ENCODE results near the gene PTPRU. TPM values are rescaled to one million over a fixed set of nuclear protein-coding genes. Genes with fewer than 3 reads are reported as not detected.

The PTPRU gene
- total RNA-seq, 2 experiments from 2014 or later: 0.37 to 0.89 TPM

GRCh38 chr1:29322147-29322694 lies 85.9 kb downstream of the PTPRU start:
- ChIA-PET CTCF (no interaction called here), POLR2A (no interaction called here)
- H3K36me3 Mint-ChIP-seq (ENCODE audit: low read depth): no peaks in the 10 kb centered on the region
- H3K27me3 Mint-ChIP-seq: no peaks in the 10 kb centered on the region
- DNase-seq: no peak
- H3K27ac Mint-ChIP-seq: no peak overlapping the region
- H3K9me3 Mint-ChIP-seq (ENCODE audit: low read depth): no peaks in the 10 kb centered on the region
- H3K4me3 Mint-ChIP-seq: no peak overlapping the region
- intact Hi-C loops (cut with DNase I, micrococcal nuclease): no loop called here
- H3K4me1 Mint-ChIP-seq: no peaks in the 10 kb centered on the region
- no peak for ATAC-seq

- Mint-ChIP-seq H3K27ac (no peak overlapping the region), H3K4me1 (no peaks in the 10 kb centered on the region), H3K36me3 (ENCODE audit: low read depth) (no peaks in the 10 kb centered on the region), H3K9me3 (ENCODE audit: low read depth) (no peaks in the 10 kb centered on the region), H3K4me3 (no peak overlapping the region), H3K27me3 (no peaks in the 10 kb centered on the region)
- ChIA-PET CTCF (interaction anchor here (0.7 kb wide), 1 partner anchor 10 kb away, joined by 3 read pairs; no protein-coding TSS in a partner anchor), POLR2A (no interaction called here)
- intact Hi-C loops (cut with DNase I, micrococcal nuclease): no loop called here
- ATAC-seq (no peak), DNase-seq (no peak)
These were observed 86.7 kb downstream of the PTPRU start for GRCh38 chr1:29322861-29323585.

GRCh38 chr1:29323636-29324035 lies 87.3 kb downstream of the PTPRU start:
- no peak overlapping the region for H3K27ac Mint-ChIP-seq
- no peaks in the 10 kb centered on the region for H3K36me3 Mint-ChIP-seq (ENCODE audit: low read depth)
- intact Hi-C loops (cut with DNase I, micrococcal nuclease): no loop called here
- POLR2A ChIA-PET: no interaction called here
- no peaks in the 10 kb centered on the region for H3K9me3 Mint-ChIP-seq (ENCODE audit: low read depth)
- no peak for DNase-seq
- no peaks in the 10 kb centered on the region for H3K4me1 Mint-ChIP-seq
- ATAC-seq: no peak
- CTCF ChIA-PET: no interaction called here
- H3K4me3 Mint-ChIP-seq: no peak overlapping the region
- H3K27me3 Mint-ChIP-seq: no peaks in the 10 kb centered on the region

DNA sequence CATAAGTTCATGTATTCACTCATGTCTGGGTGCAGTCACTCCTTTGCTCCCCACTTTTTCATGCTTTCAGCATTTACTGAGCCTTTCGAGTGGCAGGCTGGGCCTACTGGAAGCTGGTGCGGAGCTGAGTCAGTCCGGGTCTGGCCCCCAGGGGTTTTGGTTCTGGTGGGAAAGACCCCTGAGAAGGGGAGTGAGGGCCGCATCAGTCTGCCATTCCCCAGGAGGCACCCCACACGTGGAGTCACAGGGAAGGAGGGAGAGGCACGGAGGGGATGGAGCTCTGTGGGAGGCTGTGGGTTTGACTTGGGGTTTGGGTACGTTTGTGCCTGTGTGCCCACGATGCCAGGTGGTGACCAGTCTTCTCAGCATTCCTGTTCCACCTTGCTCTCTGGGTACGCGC lies 87.9 kb downstream of the PTPRU start:
- intact Hi-C loops (cut with DNase I, micrococcal nuclease): no loop called here
- CTCF ChIA-PET: no interaction called here
- Mint-ChIP-seq H3K4me1 (no peaks in the 10 kb centered on the region), H3K27ac (no peak overlapping the region), H3K9me3 (ENCODE audit: low read depth) (no peaks in the 10 kb centered on the region), H3K4me3 (no peak overlapping the region), H3K36me3 (ENCODE audit: low read depth) (no peaks in the 10 kb centered on the region), H3K27me3 (no peaks in the 10 kb centered on the region)
- DNase-seq (no peak), ATAC-seq (no peak)
- POLR2A ChIA-PET: no interaction called here

- Mint-ChIP-seq H3K27me3 (no peaks in the 10 kb centered on the region), H3K4me1 (no peaks in the 10 kb centered on the region), H3K27ac (no peak overlapping the region), H3K9me3 (ENCODE audit: low read depth) (no peaks in the 10 kb centered on the region), H3K36me3 (ENCODE audit: low read depth) (no peaks in the 10 kb centered on the region), H3K4me3 (no peak overlapping the region)
- CTCF ChIA-PET: no interaction called here
- intact Hi-C loops (cut with DNase I, micrococcal nuclease): no loop called here
- DNase-seq (no peak), ATAC-seq (peak; percentile 19)
- POLR2A ChIA-PET: no interaction called here
These were observed 88.5 kb downstream of the PTPRU start for GRCh38 chr1:29324771-29325351.

DNA sequence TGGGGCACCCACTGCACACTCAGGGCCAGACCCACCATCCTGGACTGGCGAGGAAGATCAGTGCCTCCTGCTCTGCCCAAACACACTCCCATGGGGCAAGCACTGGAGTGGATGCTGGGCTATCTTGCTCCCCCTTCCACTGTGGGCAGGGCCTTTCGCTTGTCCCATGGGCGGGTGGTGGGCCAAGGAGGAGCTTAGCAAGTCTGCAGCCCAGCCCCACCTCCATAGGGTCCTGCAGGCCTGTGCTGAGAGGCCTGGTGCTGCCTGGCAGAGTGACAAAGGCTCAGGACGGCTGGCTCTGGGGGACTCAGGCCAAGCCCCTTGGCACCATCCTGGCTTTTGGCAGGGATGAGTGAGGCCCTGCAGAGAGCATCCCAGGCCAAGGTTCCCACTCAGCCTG lies 89.4 kb downstream of the PTPRU start:
- intact Hi-C loops (cut with DNase I, micrococcal nuclease): no loop called here
- Mint-ChIP-seq H3K4me1 (no peaks in the 10 kb centered on the region), H3K27me3 (no peaks in the 10 kb centered on the region), H3K27ac (no peak overlapping the region), H3K9me3 (ENCODE audit: low read depth) (no peaks in the 10 kb centered on the region), H3K4me3 (no peak overlapping the region), H3K36me3 (ENCODE audit: low read depth) (no peaks in the 10 kb centered on the region)
- DNase-seq: no peak
- CTCF ChIA-PET: no interaction called here
- no peak for ATAC-seq
- POLR2A ChIA-PET: no interaction called here

DNA sequence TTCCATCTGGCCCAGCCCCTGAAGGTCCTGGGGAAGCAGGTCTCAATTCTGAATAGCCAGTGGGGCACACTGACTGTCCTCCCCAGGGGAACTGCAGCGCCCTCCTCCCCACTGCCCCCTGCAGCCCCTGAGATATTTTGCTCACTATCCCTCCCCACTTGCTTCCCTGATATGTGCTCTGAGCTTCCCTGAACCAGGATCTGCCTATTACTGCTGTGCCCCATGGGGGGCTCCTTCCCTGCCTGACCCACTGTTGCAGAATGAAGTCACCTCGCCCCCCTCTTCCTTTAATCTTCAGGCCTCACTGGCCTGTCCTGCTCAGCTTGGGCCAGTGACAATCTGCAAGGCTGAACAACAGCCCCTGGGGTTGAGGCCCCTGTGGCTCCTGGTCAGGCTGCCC lies 89.8 kb downstream of the PTPRU start:
- ATAC-seq: no peak
- Mint-ChIP-seq H3K36me3 (ENCODE audit: low read depth) (no peaks in the 10 kb centered on the region), H3K4me1 (no peaks in the 10 kb centered on the region), H3K27ac (no peak overlapping the region), H3K4me3 (no peak overlapping the region), H3K9me3 (ENCODE audit: low read depth) (no peaks in the 10 kb centered on the region), H3K27me3 (no peaks in the 10 kb centered on the region)
- DNase-seq: no peak
- ChIA-PET POLR2A (no interaction called here), CTCF (no interaction called here)
- intact Hi-C loops (cut with DNase I, micrococcal nuclease): no loop called here

GRCh38 chr1:29327223-29327935 lies 91.1 kb downstream of the PTPRU start:
- CTCF ChIA-PET: no interaction called here
- no peak overlapping the region for H3K27ac Mint-ChIP-seq
- POLR2A ChIA-PET: no interaction called here
- no peak for DNase-seq
- no peaks in the 10 kb centered on the region for H3K36me3 Mint-ChIP-seq (ENCODE audit: low read depth)
- peaks cover 3% of the 10 kb centered on the region for H3K27me3 Mint-ChIP-seq
- no peaks in the 10 kb centered on the region for H3K9me3 Mint-ChIP-seq (ENCODE audit: low read depth)
- H3K4me1 Mint-ChIP-seq: no peaks in the 10 kb centered on the region
- no peak for ATAC-seq
- H3K4me3 Mint-ChIP-seq: no peak overlapping the region
- intact Hi-C loops (cut with DNase I, micrococcal nuclease): no loop called here

DNA sequence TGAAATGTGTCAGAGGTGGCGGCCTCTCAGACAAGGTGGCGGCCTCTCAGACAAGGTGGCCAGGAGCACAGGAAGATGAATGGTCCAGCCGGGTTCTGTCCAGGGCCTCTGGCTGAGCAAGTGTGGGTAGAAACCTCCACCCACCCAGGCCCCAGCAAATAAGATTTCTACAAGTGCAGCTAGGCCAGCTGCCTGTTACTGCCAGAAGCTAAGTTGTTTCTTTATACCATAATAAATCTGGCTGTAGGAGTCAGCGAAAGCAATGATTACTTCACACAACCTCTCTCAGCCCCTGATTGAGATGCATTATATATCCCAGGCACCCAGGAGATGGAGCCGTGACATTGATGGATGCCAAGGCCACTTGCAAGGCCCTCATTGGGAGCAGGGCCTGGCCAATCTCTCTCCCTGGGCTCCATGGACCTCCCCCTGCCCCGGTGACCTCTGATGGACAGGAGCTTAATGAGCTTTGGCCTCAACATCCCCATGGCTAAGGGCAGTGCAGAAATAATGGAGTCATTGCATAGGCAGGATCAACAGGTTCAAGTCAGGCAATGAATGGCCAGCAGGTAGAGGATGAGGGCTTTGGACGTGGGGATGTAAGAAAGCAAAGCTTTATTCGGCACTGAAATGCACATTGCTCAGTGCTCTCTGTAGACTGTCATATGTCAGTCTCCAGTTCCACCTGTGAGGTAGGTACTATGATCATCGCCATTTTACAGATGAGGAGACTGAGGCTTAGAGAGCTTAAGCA lies 92.9 kb downstream of the PTPRU start:
- no peaks in the 10 kb centered on the region for H3K9me3 Mint-ChIP-seq (ENCODE audit: low read depth)

GRCh38 chr1:29330089-29330488 lies 93.8 kb downstream of the PTPRU start:
- Mint-ChIP-seq H3K4me3 (no peak overlapping the region), H3K4me1 (no peaks in the 10 kb centered on the region), H3K9me3 (ENCODE audit: low read depth) (no peaks in the 10 kb centered on the region), H3K36me3 (ENCODE audit: low read depth) (no peaks in the 10 kb centered on the region), H3K27me3 (peaks cover 8% of the 10 kb centered on the region), H3K27ac (no peak overlapping the region)
- ATAC-seq (no peak), DNase-seq (no peak)
- ChIA-PET CTCF (interaction anchor here (0.5 kb wide), 1 partner anchor 705 kb away, joined by 5 read pairs; no protein-coding TSS in a partner anchor), POLR2A (no interaction called here)
- intact Hi-C loops (cut with DNase I, micrococcal nuclease): no loop called here

More for the DNA sequence above, 92.9 kb downstream of the PTPRU start:
- CTCF ChIA-PET: interaction anchor here (0.5 kb wide), 1 partner anchor 114 kb away, joined by 3 read pairs; no protein-coding TSS in a partner anchor
- H3K27ac Mint-ChIP-seq: no peak overlapping the region
- DNase-seq (no peak), ATAC-seq (no peak)
- POLR2A ChIA-PET: no interaction called here
- intact Hi-C loops (cut with DNase I, micrococcal nuclease): no loop called here
- H3K4me3 Mint-ChIP-seq: no peak overlapping the region
- H3K27me3 Mint-ChIP-seq: peaks cover 8% of the 10 kb centered on the region
- H3K36me3 Mint-ChIP-seq (ENCODE audit: low read depth): no peaks in the 10 kb centered on the region
- no peaks in the 10 kb centered on the region for H3K4me1 Mint-ChIP-seq

- ATAC-seq (no peak), DNase-seq (no peak)
- Mint-ChIP-seq H3K9me3 (ENCODE audit: low read depth) (no peaks in the 10 kb centered on the region), H3K4me3 (no peak overlapping the region), H3K4me1 (no peaks in the 10 kb centered on the region), H3K27me3 (peaks cover 8% of the 10 kb centered on the region), H3K27ac (no peak overlapping the region), H3K36me3 (ENCODE audit: low read depth) (no peaks in the 10 kb centered on the region)
- POLR2A ChIA-PET: no interaction called here
- intact Hi-C loops (cut with DNase I, micrococcal nuclease): no loop called here
- CTCF ChIA-PET: interaction anchor here (0.5 to 1.6 kb wide), 2 partner anchors 11 to 705 kb away, joined by 4 to 5 read pairs; no protein-coding TSS in a partner anchor
These were observed 94.5 kb downstream of the PTPRU start for GRCh38 chr1:29330856-29331255.
